ENCODE measurements around the gene HS6ST3.

HS6ST3 gene

DNA sequence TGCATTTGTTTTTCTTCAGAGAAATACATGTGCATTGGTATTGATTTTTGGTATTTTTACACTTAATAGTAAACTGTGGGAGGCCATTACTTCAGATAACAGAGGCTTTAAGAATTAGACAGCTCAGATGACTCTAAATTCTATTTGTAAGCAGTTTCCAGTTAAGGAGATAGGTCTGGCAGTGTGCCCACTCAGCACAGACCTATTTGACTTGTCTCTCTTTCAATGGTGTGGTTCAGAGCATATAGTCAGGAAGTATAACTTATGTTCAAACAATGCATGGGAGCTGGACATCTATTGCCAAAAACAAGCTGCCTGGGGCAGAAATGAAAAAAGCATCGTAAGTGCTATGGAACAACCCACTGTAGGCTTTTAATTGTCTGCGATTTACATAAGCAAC, 370.7 kb downstream of the HS6ST3 start:
- Histone ChIP-seq H3K4me3 (ENCODE audit: low read length) (no peak overlapping the region), H3K9me3 (replicated peaks; ENCODE audit: low read length) (no peaks in the 10 kb centered on the region), H3K4me1 (ENCODE audit: control insufficient read depth, insufficient read depth, low read length) (no peaks in the 10 kb centered on the region), H3K27me3 (ENCODE audit: control insufficient read depth, insufficient read depth, low read length) (no peaks in the 10 kb centered on the region), H3K4me2 (ENCODE audit: low read length) (no peak overlapping the region), H3K36me3 (ENCODE audit: insufficient read depth, low read length) (no peaks in the 10 kb centered on the region), H3K9ac (ENCODE audit: low read depth, low read length) (no peak overlapping the region)

DNA sequence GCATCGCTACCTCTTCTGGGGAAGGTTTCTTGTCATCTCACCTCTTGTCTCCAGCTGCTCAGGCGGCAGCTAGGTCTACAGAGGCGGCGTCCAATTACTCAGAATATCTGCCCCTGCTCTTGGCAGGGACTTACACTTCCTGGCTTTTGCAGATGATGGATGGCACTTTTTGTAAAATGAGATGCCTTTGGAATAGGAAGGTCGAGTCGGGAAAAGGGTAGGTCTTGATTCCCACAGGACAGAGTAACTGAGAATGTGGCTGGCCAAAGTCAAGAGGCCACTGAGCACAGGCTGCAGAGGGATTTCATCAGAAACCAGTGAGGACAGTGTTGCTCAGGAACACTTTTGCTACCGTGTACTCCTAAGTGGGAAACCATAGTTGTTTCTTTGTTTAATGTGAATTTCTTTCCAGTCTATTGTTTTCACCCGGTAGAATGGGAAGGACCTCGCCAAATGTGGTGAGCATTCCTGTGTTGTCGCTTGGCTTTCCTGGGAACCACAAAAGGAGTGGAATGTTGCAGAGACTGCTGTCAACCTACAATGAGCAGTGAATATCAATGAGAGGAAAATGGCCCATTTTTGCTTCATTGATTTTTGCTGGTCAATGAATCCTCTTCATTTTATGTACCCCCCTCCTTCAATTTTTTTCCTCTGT, 383.7 kb downstream of the HS6ST3 start:
- Histone ChIP-seq H3K27me3 (ENCODE audit: control insufficient read depth, insufficient read depth, low read length) (no peaks in the 10 kb centered on the region), H3K9ac (ENCODE audit: low read depth, low read length) (no peak overlapping the region), H3K9me3 (replicated peaks; ENCODE audit: low read length) (no peaks in the 10 kb centered on the region), H3K4me1 (ENCODE audit: control insufficient read depth, insufficient read depth, low read length) (no peaks in the 10 kb centered on the region), H3K36me3 (ENCODE audit: insufficient read depth, low read length) (no peaks in the 10 kb centered on the region), H3K4me2 (ENCODE audit: low read length) (no peak overlapping the region), H3K4me3 (ENCODE audit: low read length) (no peak overlapping the region)

DNA sequence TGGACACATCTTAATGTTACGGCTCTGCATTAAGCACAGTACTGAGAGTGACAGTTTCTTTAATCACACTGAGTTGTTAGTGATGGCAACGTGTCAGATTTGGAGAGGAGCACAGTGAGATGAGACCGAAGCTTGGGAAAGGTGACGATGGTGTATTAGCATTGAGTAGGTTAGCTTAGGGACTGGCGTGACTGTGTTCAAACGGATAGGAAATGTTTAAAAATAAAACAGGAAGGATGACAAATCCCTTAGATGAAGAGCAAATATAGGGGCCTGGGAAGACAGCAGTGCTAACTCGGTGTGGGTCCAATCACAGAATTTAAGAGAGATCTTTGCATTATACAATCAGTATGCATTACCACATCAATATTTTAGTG, 384.3 kb downstream of the HS6ST3 start:
- Histone ChIP-seq H3K27me3 (ENCODE audit: control insufficient read depth, insufficient read depth, low read length) (no peaks in the 10 kb centered on the region), H3K4me3 (ENCODE audit: low read length) (no peak overlapping the region), H3K9ac (ENCODE audit: low read depth, low read length) (no peak overlapping the region), H3K9me3 (replicated peaks; ENCODE audit: low read length) (no peaks in the 10 kb centered on the region), H3K4me2 (ENCODE audit: low read length) (no peak overlapping the region), H3K4me1 (ENCODE audit: control insufficient read depth, insufficient read depth, low read length) (no peaks in the 10 kb centered on the region), H3K36me3 (ENCODE audit: insufficient read depth, low read length) (no peaks in the 10 kb centered on the region)

DNA sequence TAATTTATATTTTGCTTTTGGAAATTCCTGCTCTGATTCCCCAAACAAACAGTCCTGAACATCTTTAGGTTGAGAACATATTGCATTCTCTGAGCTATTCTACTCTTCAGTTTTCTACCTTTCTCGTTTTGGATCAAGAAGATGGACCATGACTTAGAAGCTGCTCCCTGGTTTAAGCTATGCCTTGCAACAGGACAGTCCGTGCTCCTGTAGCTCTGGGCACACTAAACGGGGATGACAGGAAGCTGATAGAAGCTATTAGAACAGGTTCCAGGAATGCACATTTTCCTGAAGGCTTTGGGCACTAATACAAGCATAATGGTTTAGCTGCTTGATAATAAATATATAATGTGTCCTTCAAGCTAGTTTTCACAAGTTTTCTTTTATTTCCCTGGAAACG, 385.2 kb downstream of the HS6ST3 start:
- no peaks in the 10 kb centered on the region for H3K4me1 ChIP-seq (ENCODE audit: control insufficient read depth, insufficient read depth, low read length)
- H3K27me3 ChIP-seq (ENCODE audit: control insufficient read depth, insufficient read depth, low read length): no peaks in the 10 kb centered on the region
- no peak overlapping the region for H3K9ac ChIP-seq (ENCODE audit: low read depth, low read length)
- no peak overlapping the region for H3K4me3 ChIP-seq (ENCODE audit: low read length)
- no peaks in the 10 kb centered on the region for H3K36me3 ChIP-seq (ENCODE audit: insufficient read depth, low read length)
- no peaks in the 10 kb centered on the region for H3K9me3 ChIP-seq (replicated peaks; ENCODE audit: low read length)
- no peak overlapping the region for H3K4me2 ChIP-seq (ENCODE audit: low read length)

DNA sequence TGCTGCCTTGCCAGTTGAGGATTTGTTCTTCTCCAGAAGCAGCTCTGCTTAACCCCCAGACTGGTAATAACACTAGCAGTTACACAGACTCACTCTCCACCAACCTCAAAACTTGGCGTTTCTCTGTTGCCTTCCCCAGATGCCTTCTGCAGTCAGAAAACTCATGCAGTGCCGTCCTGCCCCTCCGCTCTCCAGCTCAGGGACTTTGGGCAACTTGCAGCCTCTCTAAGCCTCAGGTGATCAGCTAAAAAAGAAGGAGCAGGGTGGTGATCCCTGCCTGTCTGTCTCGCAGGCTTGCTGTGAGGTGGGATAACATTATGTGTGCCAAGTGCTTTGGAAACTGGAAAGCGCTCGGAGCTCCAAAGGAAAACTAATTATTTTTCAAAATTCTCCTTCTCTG, 391.6 kb downstream of the HS6ST3 start:
- H3K9ac ChIP-seq (ENCODE audit: low read depth, low read length): no peak overlapping the region
- H3K4me1 ChIP-seq (ENCODE audit: control insufficient read depth, insufficient read depth, low read length): no peaks in the 10 kb centered on the region
- no peaks in the 10 kb centered on the region for H3K36me3 ChIP-seq (ENCODE audit: insufficient read depth, low read length)
- no peak overlapping the region for H3K4me2 ChIP-seq (ENCODE audit: low read length)
- H3K27me3 ChIP-seq (ENCODE audit: control insufficient read depth, insufficient read depth, low read length): no peaks in the 10 kb centered on the region
- no peaks in the 10 kb centered on the region for H3K9me3 ChIP-seq (replicated peaks; ENCODE audit: low read length)
- H3K4me3 ChIP-seq (ENCODE audit: low read length): no peak overlapping the region

DNA sequence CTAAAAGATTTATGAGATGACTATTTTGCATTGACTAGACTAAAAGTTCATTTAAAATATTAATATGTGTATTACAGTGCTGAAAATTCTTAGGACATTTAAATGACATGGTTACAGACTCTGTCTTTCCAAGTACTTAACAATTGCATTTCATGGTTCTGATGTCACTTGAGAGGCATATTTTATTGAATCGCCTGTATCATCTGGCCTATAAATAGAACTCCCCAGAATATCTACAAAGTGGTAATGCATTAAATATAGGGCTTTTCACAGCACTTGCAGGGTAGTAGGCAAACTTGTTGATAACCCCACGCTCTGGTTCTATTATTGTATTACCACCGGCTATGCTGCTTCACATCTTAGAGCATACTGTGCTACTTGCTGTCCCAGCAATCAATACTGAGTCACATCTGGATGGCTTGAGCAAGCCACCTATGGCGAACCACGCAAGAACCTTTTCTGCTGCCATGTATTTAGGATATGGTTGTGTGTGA, 400.6 kb downstream of the HS6ST3 start:
- Histone ChIP-seq H3K4me2 (ENCODE audit: low read length) (no peak overlapping the region), H3K27me3 (ENCODE audit: control insufficient read depth, insufficient read depth, low read length) (no peaks in the 10 kb centered on the region)

DNA sequence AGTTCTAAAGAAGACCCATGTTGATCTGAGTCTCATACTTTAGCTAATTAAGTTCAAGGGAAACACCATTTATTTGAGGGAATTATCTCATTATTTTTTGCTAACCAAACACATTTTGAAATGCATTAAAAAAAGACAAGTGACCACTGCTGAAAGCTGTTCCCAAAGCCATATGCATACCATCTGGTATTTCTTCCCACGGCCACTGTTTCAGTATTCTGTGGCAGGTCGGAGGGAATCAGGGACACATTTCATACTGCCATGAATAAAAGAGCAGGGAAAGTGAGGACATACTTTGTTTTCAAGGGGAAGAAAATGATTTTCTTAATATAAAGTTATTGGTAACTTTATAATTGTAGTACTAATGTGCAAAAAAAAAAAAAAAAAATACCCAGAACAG, 401.2 kb downstream of the HS6ST3 start:
- no peak overlapping the region for H3K4me2 ChIP-seq (ENCODE audit: low read length)
- no peaks in the 10 kb centered on the region for H3K36me3 ChIP-seq (ENCODE audit: insufficient read depth, low read length)
- no peaks in the 10 kb centered on the region for H3K27me3 ChIP-seq (ENCODE audit: control insufficient read depth, insufficient read depth, low read length)
- H3K4me1 ChIP-seq (ENCODE audit: control insufficient read depth, insufficient read depth, low read length): no peaks in the 10 kb centered on the region
- no peak overlapping the region for H3K9ac ChIP-seq (ENCODE audit: low read depth, low read length)
- no peak overlapping the region for H3K4me3 ChIP-seq (ENCODE audit: low read length)
- no peaks in the 10 kb centered on the region for H3K9me3 ChIP-seq (replicated peaks; ENCODE audit: low read length)

More for the DNA sequence above, 400.6 kb downstream of the HS6ST3 start:
- Histone ChIP-seq H3K9me3 (replicated peaks; ENCODE audit: low read length) (no peaks in the 10 kb centered on the region), H3K4me1 (ENCODE audit: control insufficient read depth, insufficient read depth, low read length) (no peaks in the 10 kb centered on the region), H3K36me3 (ENCODE audit: insufficient read depth, low read length) (no peaks in the 10 kb centered on the region), H3K9ac (ENCODE audit: low read depth, low read length) (no peak overlapping the region), H3K4me3 (ENCODE audit: low read length) (no peak overlapping the region)

DNA sequence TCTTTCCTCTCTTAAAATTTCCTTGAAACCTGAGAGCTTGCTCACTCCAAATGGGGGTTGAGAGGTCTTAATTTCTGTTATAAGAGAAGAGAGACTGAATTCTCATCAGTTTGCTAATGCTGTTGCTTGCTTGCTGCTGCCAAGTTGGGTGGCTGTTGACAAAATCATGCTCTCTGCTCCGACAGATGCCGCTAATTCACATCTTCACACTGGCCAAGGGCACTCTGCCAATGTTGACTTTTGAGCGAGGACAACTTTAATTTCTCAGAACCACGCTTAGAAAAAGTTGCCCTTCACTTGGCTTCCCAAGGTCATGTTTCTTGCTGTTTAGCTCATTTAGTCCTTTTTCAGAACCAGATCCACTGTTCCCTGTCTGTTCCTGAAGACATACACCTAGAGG, 402.9 kb downstream of the HS6ST3 start:
- Histone ChIP-seq H3K9ac (ENCODE audit: low read depth, low read length) (no peak overlapping the region), H3K4me2 (ENCODE audit: low read length) (no peak overlapping the region), H3K9me3 (replicated peaks; ENCODE audit: low read length) (no peaks in the 10 kb centered on the region), H3K4me1 (ENCODE audit: control insufficient read depth, insufficient read depth, low read length) (no peaks in the 10 kb centered on the region), H3K27me3 (ENCODE audit: control insufficient read depth, insufficient read depth, low read length) (no peaks in the 10 kb centered on the region), H3K4me3 (ENCODE audit: low read length) (no peak overlapping the region), H3K36me3 (ENCODE audit: insufficient read depth, low read length) (no peaks in the 10 kb centered on the region)

DNA sequence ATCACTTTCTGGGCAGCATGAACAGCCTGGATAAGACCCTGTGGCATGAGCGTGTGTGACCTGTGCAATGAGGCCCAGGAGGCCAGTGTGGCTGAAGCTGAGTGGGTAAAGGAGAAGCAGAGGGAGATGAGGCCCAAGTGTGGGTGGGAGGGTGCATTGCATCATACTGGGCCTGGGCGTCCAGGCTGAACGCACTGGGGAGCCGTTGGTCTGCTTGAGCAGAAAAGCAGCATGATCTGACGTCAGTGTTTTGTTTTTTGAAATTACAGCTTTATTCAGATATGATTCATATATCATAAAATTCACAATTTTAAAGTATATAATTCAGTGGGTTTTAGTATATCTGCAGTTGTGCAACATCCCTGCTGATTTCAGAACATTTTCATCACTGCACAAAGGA, 409.7 kb downstream of the HS6ST3 start:
- H3K9me3 ChIP-seq (replicated peaks; ENCODE audit: low read length): no peaks in the 10 kb centered on the region
- H3K4me1 ChIP-seq (ENCODE audit: control insufficient read depth, insufficient read depth, low read length): peaks cover 5% of the 10 kb centered on the region
- H3K36me3 ChIP-seq (ENCODE audit: insufficient read depth, low read length): no peaks in the 10 kb centered on the region
- no peak overlapping the region for H3K9ac ChIP-seq (ENCODE audit: low read depth, low read length)
- no peaks in the 10 kb centered on the region for H3K27me3 ChIP-seq (ENCODE audit: control insufficient read depth, insufficient read depth, low read length)
- no peak overlapping the region for H3K4me3 ChIP-seq (ENCODE audit: low read length)
- H3K4me2 ChIP-seq (ENCODE audit: low read length): no peak overlapping the region

DNA sequence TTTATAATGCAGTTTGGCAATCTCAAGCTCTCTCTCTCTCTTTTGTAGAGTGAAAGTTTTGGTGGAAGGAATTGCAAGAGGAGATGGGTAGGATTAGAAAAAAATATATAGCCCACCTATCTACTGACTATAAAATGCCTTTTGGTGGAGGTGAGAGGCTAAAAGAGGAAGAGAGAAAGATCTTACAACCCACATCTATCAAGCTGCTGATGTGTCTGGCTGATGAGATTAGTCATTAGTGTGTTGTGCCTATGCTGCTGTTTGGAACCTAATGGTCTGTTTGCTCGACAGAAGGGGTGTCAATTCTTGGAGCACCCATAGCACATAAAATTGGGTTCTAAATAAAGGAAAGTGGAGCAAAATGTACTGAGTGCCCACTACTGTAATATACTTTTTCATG, 411.0 kb downstream of the HS6ST3 start:
- Histone ChIP-seq H3K27me3 (ENCODE audit: control insufficient read depth, insufficient read depth, low read length) (no peaks in the 10 kb centered on the region), H3K9ac (ENCODE audit: low read depth, low read length) (no peak overlapping the region), H3K36me3 (ENCODE audit: insufficient read depth, low read length) (no peaks in the 10 kb centered on the region), H3K4me1 (ENCODE audit: control insufficient read depth, insufficient read depth, low read length) (peaks cover 5% of the 10 kb centered on the region), H3K4me3 (ENCODE audit: low read length) (no peak overlapping the region), H3K9me3 (replicated peaks; ENCODE audit: low read length) (no peaks in the 10 kb centered on the region), H3K4me2 (ENCODE audit: low read length) (no peak overlapping the region)

DNA sequence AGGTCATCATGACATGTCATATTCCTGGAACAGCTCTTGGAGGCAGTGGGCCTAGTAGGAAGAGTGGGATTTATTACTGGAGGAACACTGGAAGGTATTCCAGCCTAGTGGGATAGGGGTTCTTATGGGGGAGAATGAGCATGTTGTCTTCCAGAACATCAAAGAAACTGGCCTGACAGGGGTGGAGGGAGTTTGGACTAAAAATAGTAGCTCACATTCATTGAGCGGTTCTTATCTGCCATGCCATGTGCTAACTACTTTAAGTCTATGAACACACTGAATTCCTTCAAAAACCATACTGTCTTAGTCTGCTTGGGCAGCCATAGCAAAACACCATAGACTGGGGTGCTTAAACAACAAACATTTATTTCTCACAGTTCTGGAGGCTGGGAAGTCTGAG, 413.6 kb downstream of the HS6ST3 start:
- Histone ChIP-seq H3K27me3 (ENCODE audit: control insufficient read depth, insufficient read depth, low read length) (no peaks in the 10 kb centered on the region), H3K9me3 (replicated peaks; ENCODE audit: low read length) (no peaks in the 10 kb centered on the region), H3K4me2 (ENCODE audit: low read length) (no peak overlapping the region), H3K4me1 (ENCODE audit: control insufficient read depth, insufficient read depth, low read length) (peaks cover 5% of the 10 kb centered on the region), H3K36me3 (ENCODE audit: insufficient read depth, low read length) (no peaks in the 10 kb centered on the region), H3K4me3 (ENCODE audit: low read length) (no peak overlapping the region), H3K9ac (ENCODE audit: low read depth, low read length) (no peak overlapping the region)

DNA sequence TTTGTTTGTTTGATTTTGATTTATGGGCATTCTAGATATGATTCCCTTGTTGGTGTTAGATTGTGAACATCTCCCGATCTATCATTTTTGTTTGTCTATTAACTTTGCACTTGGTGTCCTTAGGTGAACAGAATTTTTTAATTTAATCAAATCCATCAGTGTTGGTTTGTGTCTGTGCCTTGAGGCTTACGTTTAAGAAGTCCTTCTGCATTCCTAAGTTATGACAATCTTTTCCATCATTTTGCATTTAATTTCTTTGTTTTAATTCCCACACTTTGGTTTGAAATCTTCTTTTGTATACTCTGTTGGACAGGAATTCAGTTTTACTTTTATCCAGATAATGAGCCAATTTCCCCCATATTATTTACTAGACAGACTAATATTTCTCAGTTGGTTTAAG, 421.7 kb downstream of the HS6ST3 start:
- Histone ChIP-seq H3K4me2 (ENCODE audit: low read length) (no peak overlapping the region), H3K9me3 (replicated peaks; ENCODE audit: low read length) (no peaks in the 10 kb centered on the region), H3K4me1 (ENCODE audit: control insufficient read depth, insufficient read depth, low read length) (no peaks in the 10 kb centered on the region), H3K27me3 (ENCODE audit: control insufficient read depth, insufficient read depth, low read length) (no peaks in the 10 kb centered on the region), H3K36me3 (ENCODE audit: insufficient read depth, low read length) (no peaks in the 10 kb centered on the region), H3K4me3 (ENCODE audit: low read length) (no peak overlapping the region), H3K9ac (ENCODE audit: low read depth, low read length) (no peak overlapping the region)
